HEK293 (cell line): Measurements from ENCODE around the gene RFK.
A peak's percentile ranks its signal among the peaks of the same experiment; 100 is the strongest.

ENCODE experiments used
- ATF2 ChIP-seq: fragments of 450-650 bp; formaldehyde crosslinking; IDR thresholded peaks from 2 replicates; pipeline ENCODE4 v1.5.1; 2016; ENCODE audit warnings: missing biosample characterization, missing genetic modification characterization, low read depth
- CTCF ChIP-seq: fragments of 450-650 bp; formaldehyde crosslinking; IDR thresholded peaks from 2 replicates; pipeline ENCODE4 v1.5.1; 2016; ENCODE audit warnings: missing biosample characterization, missing genetic modification characterization
- GLIS1 ChIP-seq: fragments of 450-650 bp; formaldehyde crosslinking; IDR thresholded peaks from 2 replicates; pipeline ENCODE4 v1.5.1; 2016; ENCODE audit warnings: missing biosample characterization, missing genetic modification characterization
- HOXA7 ChIP-seq: sonication (generic); formaldehyde crosslinking; IDR thresholded peaks from 2 replicates; pipeline ENCODE4 v1.8.1; 2022; ENCODE audit warnings: missing genetic modification reagents, borderline replicate concordance
- REPIN1 ChIP-seq: fragments of 450-650 bp; formaldehyde crosslinking; IDR thresholded peaks from 2 replicates; pipeline ENCODE4 v1.5.1; 2017; ENCODE audit warnings: missing biosample characterization, missing genetic modification characterization, low read depth
- SCRT2 ChIP-seq: fragments of 450-650 bp; formaldehyde crosslinking; IDR thresholded peaks from 2 replicates; pipeline ENCODE4 v1.5.1; 2016; ENCODE audit warnings: missing biosample characterization, missing genetic modification characterization
- SP2 ChIP-seq: fragments of 450-650 bp; formaldehyde crosslinking; IDR thresholded peaks from 2 replicates; pipeline ENCODE4 v1.5.1; 2016; ENCODE audit warnings: missing biosample characterization, missing genetic modification characterization
- YY1 ChIP-seq: fragments of 450-650 bp; formaldehyde crosslinking; IDR thresholded peaks from 2 replicates; pipeline ENCODE4 v1.5.1; 2018; ENCODE audit warnings: missing biosample characterization, missing genetic modification characterization
- ZBTB10 ChIP-seq: fragments of 450-650 bp; formaldehyde crosslinking; IDR thresholded peaks from 2 replicates; pipeline ENCODE4 v1.5.1; 2016; ENCODE audit warnings: missing biosample characterization, missing genetic modification characterization
- ZBTB48 ChIP-seq: fragments of 450-650 bp; formaldehyde crosslinking; IDR thresholded peaks from 2 replicates; pipeline ENCODE4 v1.5.1; 2016; ENCODE audit warnings: missing biosample characterization, missing genetic modification characterization
- ZEB2 ChIP-seq: fragments of 450-650 bp; formaldehyde crosslinking; IDR thresholded peaks from 2 replicates; pipeline ENCODE4 v1.5.1; 2016; ENCODE audit warnings: missing biosample characterization, missing genetic modification characterization
- ZNF146 ChIP-seq: fragments of 450-650 bp; formaldehyde crosslinking; IDR thresholded peaks from 2 replicates; pipeline ENCODE4 v1.5.1; 2016; ENCODE audit warnings: missing biosample characterization, missing genetic modification characterization
- ZNF18 ChIP-seq: fragments of 450-650 bp; formaldehyde crosslinking; IDR thresholded peaks from 2 replicates; pipeline ENCODE4 v1.5.1; 2016; ENCODE audit warnings: missing biosample characterization, missing genetic modification characterization
- ZNF248 ChIP-seq: fragments of 450-650 bp; formaldehyde crosslinking; IDR thresholded peaks from 2 replicates; pipeline ENCODE4 v1.5.1; 2017; ENCODE audit warnings: missing biosample characterization, missing genetic modification characterization
- ZNF26 ChIP-seq: fragments of 450-650 bp; formaldehyde crosslinking; IDR thresholded peaks from 2 replicates; pipeline ENCODE4 v1.5.1; 2016; ENCODE audit warnings: missing biosample characterization, missing genetic modification characterization
- ZNF274 ChIP-seq, 2 experiments: fragments of 200-500 bp in 1 of 2; fragments of 450-650 bp in 1 of 2; sonication (Bioruptor generic) in 1 of 2; formaldehyde crosslinking in 1 of 2; IDR thresholded peaks; 2 replicates each; pipeline versions ENCODE4 v1.5.1 to v1.6.1; 2014 to 2016; ENCODE audit warnings: borderline replicate concordance in 1 of 2, inconsistent platforms in 1 of 2, low read length in 1 of 2, missing biosample characterization in 1 of 2, missing genetic modification characterization in 1 of 2
- ZNF473 ChIP-seq: fragments of 450-650 bp; formaldehyde crosslinking; IDR thresholded peaks from 2 replicates; pipeline ENCODE4 v1.5.1; 2017; ENCODE audit warnings: missing biosample characterization, missing genetic modification characterization
- ZNF513 ChIP-seq: fragments of 450-650 bp; IDR thresholded peaks from 2 replicates; pipeline ENCODE4 v1.5.1; 2018; ENCODE audit warnings: missing biosample characterization, missing genetic modification characterization
- ZNF560 ChIP-seq: fragments of 450-650 bp; formaldehyde crosslinking; IDR thresholded peaks from 2 replicates; pipeline ENCODE4 v1.5.1; 2017; ENCODE audit warnings: missing biosample characterization, missing genetic modification characterization, borderline replicate concordance
- ZNF624 ChIP-seq: fragments of 450-650 bp; formaldehyde crosslinking; IDR thresholded peaks from 2 replicates; pipeline ENCODE4 v1.5.1; 2017; ENCODE audit warnings: missing biosample characterization, missing genetic modification characterization
- ZNF707 ChIP-seq: fragments of 450-650 bp; formaldehyde crosslinking; IDR thresholded peaks from 2 replicates; pipeline ENCODE4 v1.5.1; 2016; ENCODE audit warnings: missing biosample characterization, missing genetic modification characterization
- ZSCAN16 ChIP-seq: fragments of 450-650 bp; formaldehyde crosslinking; IDR thresholded peaks from 2 replicates; pipeline ENCODE4 v1.5.1; 2016; ENCODE audit warnings: missing biosample characterization, missing genetic modification characterization
- ZSCAN18 ChIP-seq: fragments of 450-650 bp; formaldehyde crosslinking; IDR thresholded peaks from 2 replicates; pipeline ENCODE4 v1.5.1; 2016; ENCODE audit warnings: missing biosample characterization, missing genetic modification characterization
- ZSCAN30 ChIP-seq: fragments of 450-650 bp; IDR thresholded peaks from 2 replicates; pipeline ENCODE4 v1.5.1; 2018; ENCODE audit warnings: missing biosample characterization, mild to moderate bottlenecking, missing genetic modification characterization, moderate library complexity
- ZSCAN4 ChIP-seq: fragments of 450-650 bp; formaldehyde crosslinking; IDR thresholded peaks from 2 replicates; pipeline ENCODE4 v1.5.1; 2017; ENCODE audit warnings: missing biosample characterization, missing genetic modification characterization

The RFK gene

GRCh38 chr9:76394195-76394959 is at the start of gene RFK (continued):
- TF ChIP-seq ZNF18 (tag by site-specific recombination): peak; percentile 47; the same call in 1 of the 2 replicates
- TF ChIP-seq HOXA7 (CRISPR knock-in tag): no peak
- no peak for TF ChIP-seq ZNF248 (tag by site-specific recombination)
- no peak for TF ChIP-seq ZNF473 (tag by site-specific recombination)
- TF ChIP-seq ZBTB10 (tag by site-specific recombination): no peak
- no peak for TF ChIP-seq ZNF560
- no peak for TF ChIP-seq YY1
- no peak for TF ChIP-seq ZNF707
- TF ChIP-seq GLIS1 (tag by site-specific recombination): peak; percentile 32; the same call in 1 of the 2 replicates
- TF ChIP-seq CTCF: peak; percentile 87
- peak; percentile 52 for TF ChIP-seq SCRT2 (tag by site-specific recombination)
- no peak for TF ChIP-seq ZNF146 (tag by site-specific recombination)
- TF ChIP-seq SP2 (tag by site-specific recombination): no peak; the same call in none of the 2 replicates
- TF ChIP-seq ZSCAN4: no peak
- TF ChIP-seq REPIN1 (tag by site-specific recombination): no peak
- no peak for TF ChIP-seq ZBTB48 (tag by site-specific recombination)
- no peak for TF ChIP-seq ZEB2 (tag by site-specific recombination)
- TF ChIP-seq ATF2 (tag by site-specific recombination): no peak
- no peak for TF ChIP-seq ZSCAN18
- no peak for TF ChIP-seq ZNF26 (tag by site-specific recombination)
- TF ChIP-seq ZSCAN30: peak; percentile 43; the same call in 1 of the 2 replicates
- no peak for TF ChIP-seq ZNF274 (IDR thresholded peaks at IDR 0.05; ENCODE audit: low read length)
- no peak for TF ChIP-seq ZNF274 (tag by site-specific recombination; IDR thresholded peaks at IDR 0.05; ENCODE audit: borderline replicate concordance)
- TF ChIP-seq ZSCAN16 (tag by site-specific recombination): no peak
- TF ChIP-seq ZNF624 (tag by site-specific recombination): no peak
- TF ChIP-seq ZNF513: no peak
